Measurements from ENCODE around the gene RENBP. TPM values are rescaled to one million over a fixed set of nuclear protein-coding genes. Genes with fewer than 3 reads are reported as not detected.
A peak's percentile ranks its signal among the peaks of the same experiment; 100 is the strongest.

Gene RENBP
- total and polyA plus RNA-seq, 8 donors, result 0.43 to 7.5 (median 2.4) TPM

DNA sequence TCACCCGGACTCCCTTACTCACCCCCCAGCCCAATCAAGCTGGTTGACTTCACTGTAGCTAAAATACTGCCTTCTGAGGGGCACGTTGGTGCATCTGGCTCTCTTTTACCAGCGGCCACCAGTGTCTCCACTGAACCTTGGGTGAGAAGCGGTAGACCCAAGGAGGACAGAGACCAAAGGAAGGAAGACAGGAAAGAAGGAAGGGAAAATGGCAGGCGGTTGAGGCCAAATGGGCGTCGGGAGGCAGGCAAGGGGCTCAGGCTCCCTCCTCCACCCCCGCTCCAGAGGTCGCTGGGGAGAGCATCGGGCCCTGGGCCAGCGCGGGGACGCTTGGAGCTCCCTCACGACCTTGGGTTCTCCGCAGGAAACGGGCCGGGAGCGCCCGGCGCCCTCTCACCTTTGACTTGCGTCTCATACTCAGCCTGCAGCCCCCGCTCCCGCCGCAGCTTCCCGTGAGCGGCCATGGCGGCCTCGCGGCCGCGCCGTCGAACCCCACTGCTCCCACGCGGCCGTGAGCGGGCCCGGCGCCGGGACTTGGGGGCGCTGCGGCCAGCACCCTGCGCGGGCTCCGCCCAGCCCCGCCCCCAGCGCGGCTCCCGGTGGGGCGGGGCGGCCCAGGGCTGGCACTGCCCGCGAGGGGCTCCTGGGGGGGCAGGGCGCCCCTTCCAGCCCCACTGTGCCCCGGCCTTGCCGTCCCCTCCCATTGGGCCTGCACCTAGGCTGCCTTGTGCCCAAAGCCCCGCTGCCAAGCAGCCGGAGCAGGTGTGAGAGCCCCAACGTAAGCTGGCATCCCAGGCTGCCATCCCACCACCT is 18.5 kb downstream of the RENBP start, which contains the start of gene ARHGAP4:
Gene ARHGAP4, minus strand, starts transcription at position 526 of the 813 bp plus-strand sequence. Its CDS starts 62 bp downstream, at position 464.
- Histone ChIP-seq H3K4me3 (peak within 1 kb of the TSS in 1 of 4 donors; percentile 63), H3K27me3 (no peaks in the 10 kb centered on the region), H3K27ac (peak within 1 kb of the TSS; percentile 1 to 91 (median 86)), H3K36me3 (no peaks in the 10 kb centered on the region), H3K4me1 (peaks cover 0 to 13% (median 9%) of the 10 kb centered on the region in 3 donors), H3K9me3 (no peaks in the 10 kb centered on the region)
- DNase-seq (peak in 1 of 6 donors; percentile 75), FAIRE-seq (no peak), ATAC-seq (no peak)
- TF ChIP-seq, protein P1, sequence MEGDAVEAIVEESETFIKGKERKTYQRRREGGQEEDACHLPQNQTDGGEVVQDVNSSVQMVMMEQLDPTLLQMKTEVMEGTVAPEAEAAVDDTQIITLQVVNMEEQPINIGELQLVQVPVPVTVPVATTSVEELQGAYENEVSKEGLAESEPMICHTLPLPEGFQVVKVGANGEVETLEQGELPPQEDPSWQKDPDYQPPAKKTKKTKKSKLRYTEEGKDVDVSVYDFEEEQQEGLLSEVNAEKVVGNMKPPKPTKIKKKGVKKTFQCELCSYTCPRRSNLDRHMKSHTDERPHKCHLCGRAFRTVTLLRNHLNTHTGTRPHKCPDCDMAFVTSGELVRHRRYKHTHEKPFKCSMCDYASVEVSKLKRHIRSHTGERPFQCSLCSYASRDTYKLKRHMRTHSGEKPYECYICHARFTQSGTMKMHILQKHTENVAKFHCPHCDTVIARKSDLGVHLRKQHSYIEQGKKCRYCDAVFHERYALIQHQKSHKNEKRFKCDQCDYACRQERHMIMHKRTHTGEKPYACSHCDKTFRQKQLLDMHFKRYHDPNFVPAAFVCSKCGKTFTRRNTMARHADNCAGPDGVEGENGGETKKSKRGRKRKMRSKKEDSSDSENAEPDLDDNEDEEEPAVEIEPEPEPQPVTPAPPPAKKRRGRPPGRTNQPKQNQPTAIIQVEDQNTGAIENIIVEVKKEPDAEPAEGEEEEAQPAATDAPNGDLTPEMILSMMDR (IDR thresholded peaks at IDR 0.05), result no peak
- intact Hi-C loops (cut with DNase I), result no loop called here
- WGBS, 2 donors, result 24 to 36% methylated on average over 39 to 58 of the region's 59 CpGs

DNA sequence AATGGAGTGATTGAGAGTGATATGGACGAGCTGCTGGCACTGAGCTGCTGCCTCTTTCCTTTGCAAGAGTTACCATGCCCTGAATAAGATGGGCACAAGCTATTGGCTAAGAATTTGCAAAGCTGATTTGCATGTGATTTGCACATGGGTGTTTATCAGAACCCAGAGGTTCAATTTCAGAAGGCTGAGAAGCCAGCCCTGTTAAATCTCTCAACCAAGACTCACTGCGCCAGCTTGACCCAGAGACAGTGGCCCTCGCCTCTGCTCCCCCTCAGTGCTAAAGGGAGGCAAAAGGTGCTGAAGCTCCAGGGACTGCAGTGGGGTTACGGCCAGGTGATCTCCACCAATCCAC is 19.1 kb downstream of the RENBP start:
- WGBS, 2 donors, result 73 to 76% methylated on average over 4 of the region's 4 CpGs
- H3K27me3 ChIP-seq, result no peaks in the 10 kb centered on the region
- H3K36me3 ChIP-seq, result no peaks in the 10 kb centered on the region
- TF ChIP-seq, protein P1 (IDR thresholded peaks at IDR 0.05), result no peak
- H3K4me3 ChIP-seq, result peak overlapping the region in 1 of 4 donors; percentile 27
- DNase-seq, result peak in 1 of 6 donors; percentile 29
- H3K4me1 ChIP-seq, result peaks cover 0 to 13% (median 9%) of the 10 kb centered on the region in 3 donors
- FAIRE-seq, result no peak
- H3K9me3 ChIP-seq, result no peaks in the 10 kb centered on the region
- H3K27ac ChIP-seq, result peak overlapping the region in 1 of 4 donors; percentile 12
- ATAC-seq, result no peak
- intact Hi-C loops (cut with DNase I), result no loop called here

GRCh38 chrX:153924149-153924861 is 20.1 kb downstream of the RENBP start:
- intact Hi-C loops (cut with DNase I), result no loop called here
- no peak for FAIRE-seq

GRCh38 chrX:153922932-153923857 is 21.2 kb downstream of the RENBP start:
- peak; percentile 69 to 83 (median 78) for ATAC-seq
- DNase-seq, result peak; percentile 70 to 94 (median 84)
- 33 to 45% methylated on average over 25 of the region's 25 CpGs for WGBS, 2 donors
- H3K4me1 ChIP-seq, result peaks cover 0 to 3% (median 0%) of the 10 kb centered on the region in 3 donors
- H3K9me3 ChIP-seq, result no peaks in the 10 kb centered on the region
- intact Hi-C loops (cut with DNase I), result no loop called here
- H3K27me3 ChIP-seq, result no peaks in the 10 kb centered on the region
- no peaks in the 10 kb centered on the region for H3K36me3 ChIP-seq
- TF ChIP-seq, protein P1 (IDR thresholded peaks at IDR 0.05), result peak; percentile 22 to 51 (median 26)
- no peak for FAIRE-seq
- H3K27ac ChIP-seq, result no peak overlapping the region
- no peak overlapping the region for H3K4me3 ChIP-seq

More at GRCh38 chrX:153924149-153924861, 20.1 kb downstream of the RENBP start:
- H3K4me1 ChIP-seq, result peaks cover 0 to 12% (median 9%) of the 10 kb centered on the region in 3 donors
- no peak overlapping the region for H3K27ac ChIP-seq
- H3K36me3 ChIP-seq, result no peaks in the 10 kb centered on the region
- TF ChIP-seq, protein P1 (IDR thresholded peaks at IDR 0.05), result no peak
- DNase-seq, result peak in 1 of 6 donors; percentile 36
- ATAC-seq, result no peak
- no peaks in the 10 kb centered on the region for H3K27me3 ChIP-seq
- no peak overlapping the region for H3K4me3 ChIP-seq
- WGBS, 2 donors, result 40 to 55% methylated on average over 14 of the region's 14 CpGs
- no peaks in the 10 kb centered on the region for H3K9me3 ChIP-seq

Data from pancreas (tissue), 10 donors.